HEK293 (cell line): ENCODE measurements around the gene HOXD11.

Experiments
- CTCF ChIA-PET: fragments of 350-600 bp; formaldehyde crosslinking; extraction: SDS; loops from one replicate; lab custom pipeline; 2021; ENCODE audit warnings: antibody characterized with exemption; lab: Yijun Ruan, JAX
- POLR2A ChIA-PET: fragments of 300-600 bp; formaldehyde crosslinking; extraction: SDS; loops from one replicate; lab custom pipeline; 2020; ENCODE audit warnings: antibody characterized with exemption, inconsistent platforms; lab: Yijun Ruan, JAX
- H3K27ac ChIP-seq: fragments of 200-500 bp; sonication (Bioruptor generic); 2 replicates; pipeline ENCODE4 v1.5.1; 2014; ENCODE audit warnings: low read depth, low read length, control low read depth, inconsistent platforms; ENCODE audit errors: extremely low read depth
- H3K36me3 ChIP-seq, 2 experiments: fragments of 200-500 bp in 1 of 2; sonication (Bioruptor generic) in 1 of 2; 1 replicate in 1 of 2; 2 replicates in 1 of 2; pipeline ENCODE4 v1.5.1; 2014 to 2017; ENCODE audit warnings: inconsistent platforms in 2 of 2, low read length in 2 of 2; ENCODE audit not compliant: control insufficient read depth in 2 of 2, insufficient read depth in 1 of 2
- H3K4me1 ChIP-seq: fragments of 200-500 bp; sonication (Bioruptor generic); 2 replicates; pipeline ENCODE4 v1.5.1; 2014; ENCODE audit warnings: mild to moderate bottlenecking, low read length, inconsistent platforms; ENCODE audit not compliant: control insufficient read depth, insufficient read depth
- H3K4me3 ChIP-seq: 2 replicates; pipeline ENCODE4 v1.5.1; 2011; ENCODE audit warnings: low read depth, mild to moderate bottlenecking, control low read depth, low read length, moderate library complexity
- H3K9me3 ChIP-seq: fragments of 200-500 bp; sonication (Bioruptor generic); 2 replicates; pipeline ENCODE4 v1.5.1; 2014; ENCODE audit warnings: low read depth, low read length, inconsistent platforms; ENCODE audit not compliant: control insufficient read depth, insufficient read depth
- FEZF1 ChIP-seq: fragments of 450-650 bp; formaldehyde crosslinking; IDR thresholded peaks from 2 replicates; pipeline ENCODE4 v1.5.1; 2016; ENCODE audit warnings: missing biosample characterization, missing genetic modification characterization
- KLF10 ChIP-seq: fragments of 450-650 bp; IDR thresholded peaks from 2 replicates; pipeline ENCODE4 v1.5.1; 2018; ENCODE audit warnings: missing biosample characterization, mild to moderate bottlenecking, missing genetic modification characterization
- KLF8 ChIP-seq: fragments of 450-650 bp; formaldehyde crosslinking; IDR thresholded peaks from 2 replicates; pipeline ENCODE4 v1.5.1; 2016; ENCODE audit warnings: missing biosample characterization, missing genetic modification characterization
- OVOL3 ChIP-seq: fragments of 450-650 bp; formaldehyde crosslinking; IDR thresholded peaks from 2 replicates; pipeline ENCODE4 v1.5.1; 2016; ENCODE audit warnings: missing biosample characterization, missing genetic modification characterization
- SP3 ChIP-seq: fragments of 450-650 bp; formaldehyde crosslinking; IDR thresholded peaks from 2 replicates; pipeline ENCODE4 v1.5.1; 2016; ENCODE audit warnings: missing biosample characterization, missing genetic modification characterization
- ZBTB1 ChIP-seq: fragments of 450-650 bp; formaldehyde crosslinking; IDR thresholded peaks from 2 replicates; pipeline ENCODE4 v1.5.1; 2016; ENCODE audit warnings: missing biosample characterization, missing genetic modification characterization
- ZBTB21 ChIP-seq: fragments of 450-650 bp; formaldehyde crosslinking; IDR thresholded peaks from 2 replicates; pipeline ENCODE4 v1.5.1; 2017; ENCODE audit warnings: missing biosample characterization, missing genetic modification characterization
- ZBTB44 ChIP-seq: fragments of 450-650 bp; IDR thresholded peaks from 2 replicates; pipeline ENCODE4 v1.5.1; 2018; ENCODE audit warnings: missing biosample characterization, mild to moderate bottlenecking, missing genetic modification characterization
- ZBTB7A ChIP-seq: fragments of 450-650 bp; formaldehyde crosslinking; IDR thresholded peaks from 2 replicates; pipeline ENCODE4 v1.5.1; 2016; ENCODE audit warnings: low read depth, missing biosample characterization, missing genetic modification characterization
- ZFP69B ChIP-seq: fragments of 450-650 bp; formaldehyde crosslinking; IDR thresholded peaks from 2 replicates; pipeline ENCODE4 v1.5.1; 2016; ENCODE audit warnings: missing biosample characterization, missing genetic modification characterization
- ZNF112 ChIP-seq: fragments of 450-650 bp; formaldehyde crosslinking; IDR thresholded peaks from 2 replicates; pipeline ENCODE4 v1.5.0; 2017; ENCODE audit warnings: missing biosample characterization, missing genetic modification characterization
- ZNF121 ChIP-seq: fragments of 450-650 bp; formaldehyde crosslinking; IDR thresholded peaks from 2 replicates; pipeline ENCODE4 v1.5.1; 2016; ENCODE audit warnings: missing biosample characterization, missing genetic modification characterization
- ZNF138 ChIP-seq: fragments of 450-650 bp; formaldehyde crosslinking; IDR thresholded peaks from 2 replicates; pipeline ENCODE4 v1.5.1; 2016; ENCODE audit warnings: missing biosample characterization, missing genetic modification characterization, borderline replicate concordance
- ZNF16 ChIP-seq: fragments of 450-650 bp; formaldehyde crosslinking; IDR thresholded peaks from 2 replicates; pipeline ENCODE4 v1.5.1; 2016; ENCODE audit warnings: low read depth, missing biosample characterization, missing genetic modification characterization
- ZNF18 ChIP-seq: fragments of 450-650 bp; formaldehyde crosslinking; IDR thresholded peaks from 2 replicates; pipeline ENCODE4 v1.5.1; 2016; ENCODE audit warnings: missing biosample characterization, missing genetic modification characterization
- ZNF202 ChIP-seq: fragments of 450-650 bp; formaldehyde crosslinking; IDR thresholded peaks from 2 replicates; pipeline ENCODE4 v1.5.1; 2016; ENCODE audit warnings: missing biosample characterization, missing genetic modification characterization, borderline replicate concordance
- ZNF221 ChIP-seq: fragments of 450-650 bp; formaldehyde crosslinking; IDR thresholded peaks from 2 replicates; pipeline ENCODE4 v1.5.1; 2017; ENCODE audit warnings: missing biosample characterization, missing genetic modification characterization, borderline replicate concordance
- ZNF24 ChIP-seq: fragments of 450-650 bp; formaldehyde crosslinking; IDR thresholded peaks from 2 replicates; pipeline ENCODE4 v1.5.1; 2016; ENCODE audit warnings: missing biosample characterization, missing genetic modification characterization
- ZNF280D ChIP-seq: fragments of 450-650 bp; formaldehyde crosslinking; IDR thresholded peaks from 2 replicates; pipeline ENCODE4 v1.5.1; 2016; ENCODE audit warnings: missing biosample characterization, missing genetic modification characterization
- ZNF324 ChIP-seq: fragments of 450-650 bp; formaldehyde crosslinking; IDR thresholded peaks from 2 replicates; pipeline ENCODE4 v1.5.1; 2016; ENCODE audit warnings: missing biosample characterization, missing genetic modification characterization
- ZNF433 ChIP-seq: fragments of 450-650 bp; formaldehyde crosslinking; IDR thresholded peaks from 2 replicates; pipeline ENCODE4 v1.5.1; 2016; ENCODE audit warnings: missing biosample characterization, missing genetic modification characterization, low read depth
- ZNF561 ChIP-seq: fragments of 450-650 bp; IDR thresholded peaks from 2 replicates; pipeline ENCODE4 v1.5.1; 2018; ENCODE audit warnings: missing biosample characterization, missing genetic modification characterization, borderline replicate concordance
- ZNF776 ChIP-seq: fragments of 450-650 bp; formaldehyde crosslinking; IDR thresholded peaks from 2 replicates; pipeline ENCODE4 v1.5.0; 2017; ENCODE audit warnings: missing biosample characterization, missing genetic modification characterization, borderline replicate concordance
- ZSCAN16 ChIP-seq: fragments of 450-650 bp; formaldehyde crosslinking; IDR thresholded peaks from 2 replicates; pipeline ENCODE4 v1.5.1; 2016; ENCODE audit warnings: missing biosample characterization, missing genetic modification characterization

The HOXD11 gene

GRCh38 chr2:176112375-176113302 is 5.6 kb downstream of the HOXD11 start:
- ChIA-PET CTCF (interaction anchor here (0.6 to 2.7 kb wide), 5 partner anchors 14 to 1570 kb away, joined by 3 to 13 read pairs (median 3); no protein-coding TSS in a partner anchor), POLR2A (interaction anchor here (1.7 kb wide), 1 partner anchor 9 kb away, joined by 6 read pairs; no protein-coding TSS in a partner anchor)
- 0 out of 2 replicates have a peak, but pooled peaks cover 2% of the 10 kb centered on the region for H3K4me1 ChIP-seq
- H3K27ac ChIP-seq = no peak overlapping the region
- H3K4me3 ChIP-seq = no peak overlapping the region
- TF ChIP-seq ZBTB1 (tag by site-specific recombination) (no peak), KLF10 (tag by site-specific recombination) (no peak), ZBTB21 (tag by site-specific recombination) (no peak), ZNF433 (tag by site-specific recombination) (no peak), ZNF776 (tag by site-specific recombination) (no peak), ZBTB44 (no peak), ZNF221 (tag by site-specific recombination) (no peak), ZNF324 (tag by site-specific recombination) (no peak), FEZF1 (no peak), ZNF138 (tag by site-specific recombination) (no peak), ZNF24 (tag by site-specific recombination) (no peak)
- H3K36me3 ChIP-seq = peaks cover 21 to 89% of the 10 kb centered on the region in 2 experiments
- H3K9me3 ChIP-seq = no peaks in the 10 kb centered on the region

GRCh38 chr2:176114120-176114929 is 7.2 kb downstream of the HOXD11 start:
- Histone ChIP-seq H3K36me3 (peaks cover 21 to 99% of the 10 kb centered on the region in 2 experiments; a peak in 2 of 3 replicates), H3K27ac (no peak overlapping the region), H3K9me3 (no peaks in the 10 kb centered on the region), H3K4me3 (no peak overlapping the region), H3K4me1 (0 out of 2 replicates have a peak, but pooled peaks cover 2% of the 10 kb centered on the region)
- ChIA-PET POLR2A (interaction anchor here (1.7 kb wide), 1 partner anchor 10 kb away, joined by 6 read pairs; no protein-coding TSS in a partner anchor), CTCF (interaction anchor here (0.7 to 2.2 kb wide), 2 partner anchors 12 to 503 kb away, joined by 4 to 8 read pairs; no protein-coding TSS in a partner anchor)
- no peak for TF ChIP-seq ZNF18 (tag by site-specific recombination)
- no peak for TF ChIP-seq KLF8
- TF ChIP-seq ZFP69B (tag by site-specific recombination) = no peak
- no peak for TF ChIP-seq SP3 (tag by site-specific recombination)
- TF ChIP-seq ZNF121 = no peak
- TF ChIP-seq OVOL3 (tag by site-specific recombination) = no peak
- TF ChIP-seq ZNF16 (tag by site-specific recombination) = no peak
- TF ChIP-seq ZSCAN16 = no peak
- TF ChIP-seq ZNF112 (tag by site-specific recombination) = no peak
- no peak for TF ChIP-seq ZBTB7A (tag by site-specific recombination)
- no peak for TF ChIP-seq ZNF280D
- no peak for TF ChIP-seq ZNF202 (tag by site-specific recombination)
- TF ChIP-seq ZNF561 = no peak
- no peak for TF ChIP-seq ZNF221 (tag by site-specific recombination)
